ENCODE results near the gene TPT1.

DNA sequence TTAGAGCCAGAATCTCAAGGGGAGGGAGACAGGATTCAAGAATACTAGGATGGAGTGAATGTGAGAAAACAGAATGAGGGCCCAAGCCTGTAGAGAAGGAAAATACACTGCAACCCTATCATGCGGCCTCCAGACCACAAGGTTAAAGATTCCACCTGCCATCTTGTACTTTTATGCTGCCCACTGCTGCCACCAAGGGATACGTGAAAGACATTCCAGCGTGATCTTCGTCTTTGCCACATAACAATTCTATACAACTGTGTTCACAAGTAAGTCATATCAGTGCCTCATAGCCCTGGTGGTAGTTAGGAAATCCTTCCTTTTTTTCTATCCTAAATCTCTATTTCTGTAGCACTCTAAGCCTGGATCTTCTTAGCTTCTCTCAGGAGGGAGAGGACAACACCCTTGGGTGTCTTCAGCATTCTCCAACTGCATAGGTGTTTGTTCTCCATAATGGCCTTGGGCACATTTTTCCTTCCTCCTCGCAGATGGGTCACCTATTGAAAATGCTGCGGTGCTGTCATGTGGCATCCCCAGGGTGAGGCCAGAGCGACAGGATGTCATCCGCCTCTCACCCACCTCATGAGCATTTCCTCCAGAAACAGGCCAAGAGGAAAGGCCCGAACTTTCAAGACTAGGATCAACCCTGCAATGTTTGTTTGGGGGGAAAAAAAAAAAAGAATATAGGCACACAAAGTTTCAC, 13.6 kb downstream of the TPT1 start:
- TF ChIP-seq, protein P1, sequence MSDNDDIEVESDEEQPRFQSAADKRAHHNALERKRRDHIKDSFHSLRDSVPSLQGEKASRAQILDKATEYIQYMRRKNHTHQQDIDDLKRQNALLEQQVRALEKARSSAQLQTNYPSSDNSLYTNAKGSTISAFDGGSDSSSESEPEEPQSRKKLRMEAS (IDR thresholded peaks at IDR 0.05; ENCODE audit: low read depth, low read length), result no peak
- TF ChIP-seq, protein P2, sequence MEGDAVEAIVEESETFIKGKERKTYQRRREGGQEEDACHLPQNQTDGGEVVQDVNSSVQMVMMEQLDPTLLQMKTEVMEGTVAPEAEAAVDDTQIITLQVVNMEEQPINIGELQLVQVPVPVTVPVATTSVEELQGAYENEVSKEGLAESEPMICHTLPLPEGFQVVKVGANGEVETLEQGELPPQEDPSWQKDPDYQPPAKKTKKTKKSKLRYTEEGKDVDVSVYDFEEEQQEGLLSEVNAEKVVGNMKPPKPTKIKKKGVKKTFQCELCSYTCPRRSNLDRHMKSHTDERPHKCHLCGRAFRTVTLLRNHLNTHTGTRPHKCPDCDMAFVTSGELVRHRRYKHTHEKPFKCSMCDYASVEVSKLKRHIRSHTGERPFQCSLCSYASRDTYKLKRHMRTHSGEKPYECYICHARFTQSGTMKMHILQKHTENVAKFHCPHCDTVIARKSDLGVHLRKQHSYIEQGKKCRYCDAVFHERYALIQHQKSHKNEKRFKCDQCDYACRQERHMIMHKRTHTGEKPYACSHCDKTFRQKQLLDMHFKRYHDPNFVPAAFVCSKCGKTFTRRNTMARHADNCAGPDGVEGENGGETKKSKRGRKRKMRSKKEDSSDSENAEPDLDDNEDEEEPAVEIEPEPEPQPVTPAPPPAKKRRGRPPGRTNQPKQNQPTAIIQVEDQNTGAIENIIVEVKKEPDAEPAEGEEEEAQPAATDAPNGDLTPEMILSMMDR (IDR thresholded peaks at IDR 0.05; ENCODE audit: low read depth, low read length), result no peak
